DOHH2 (cell line): Measurements from ENCODE around the gene CCDC39.
A peak's percentile ranks its signal among the peaks of the same experiment; 100 is the strongest.

Experiments
- H3F3A ChIP-seq: fragments of 200-600 bp; sonication (generic), shearing (Covaris generic); 2 replicates; pipeline ENCODE4 v1.6.0; 2016; ENCODE audit warnings: antibody characterized with exemption, mild to moderate bottlenecking; ENCODE audit not compliant: control insufficient read depth, insufficient read depth
- H3K27ac ChIP-seq: fragments of 200-600 bp; sonication (generic); 2 replicates; pipeline ENCODE4 v1.5.1; 2014; ENCODE audit warnings: low read depth, mild to moderate bottlenecking, low read length, moderate library complexity
- H3K27me3 ChIP-seq: fragments of 200-600 bp; sonication (generic); 2 replicates; pipeline ENCODE4 v1.6.1; 2014; ENCODE audit warnings: mild to moderate bottlenecking, low read length, mixed read lengths; ENCODE audit not compliant: control insufficient read depth
- H3K36me3 ChIP-seq: fragments of 200-600 bp; sonication (generic); 2 replicates; pipeline ENCODE4 v1.6.1; 2014; ENCODE audit warnings: mild to moderate bottlenecking, low read length, moderate library complexity, mixed read lengths; ENCODE audit not compliant: control insufficient read depth
- H3K4me1 ChIP-seq: fragments of 200-600 bp; sonication (generic); 2 replicates; pipeline ENCODE4 v1.6.1; 2014; ENCODE audit warnings: mild to moderate bottlenecking, low read length, mixed read lengths; ENCODE audit not compliant: control insufficient read depth
- H3K4me2 ChIP-seq: fragments of 200-600 bp; sonication (generic); 2 replicates; pipeline ENCODE4 v1.6.0; 2014; ENCODE audit warnings: mild to moderate bottlenecking, low read length, moderate library complexity
- H3K4me3 ChIP-seq: fragments of 200-600 bp; sonication (generic); 2 replicates; pipeline ENCODE4 v1.5.1; 2014; ENCODE audit warnings: mild to moderate bottlenecking, low read length, mixed read lengths
- H3K79me2 ChIP-seq: fragments of 200-600 bp; sonication (generic); 2 replicates; pipeline ENCODE4 v1.6.1; 2014; ENCODE audit warnings: mild to moderate bottlenecking, low read length, mixed read lengths; ENCODE audit not compliant: control insufficient read depth
- H3K9me2 ChIP-seq: fragments of 200-600 bp; sonication (generic); replicated peaks from 2 replicates; pipeline ENCODE4 v1.6.1; 2014; ENCODE audit warnings: mild to moderate bottlenecking, low read length, mixed read lengths; ENCODE audit not compliant: control insufficient read depth
- H3K9me3 ChIP-seq: fragments of 200-600 bp; sonication (generic); 2 replicates; pipeline ENCODE4 v1.6.1; 2014; ENCODE audit warnings: antibody characterized with exemption, low read length, mixed read lengths; ENCODE audit not compliant: control insufficient read depth, insufficient read depth
- H4K20me1 ChIP-seq: fragments of 200-600 bp; sonication (generic); 2 replicates; pipeline ENCODE4 v1.6.0; 2014; ENCODE audit warnings: low read depth, mild to moderate bottlenecking, antibody characterized with exemption, low read length, moderate library complexity; ENCODE audit not compliant: control insufficient read depth, insufficient read depth
- CTCF ChIP-seq: fragments of 200-600 bp; sonication (generic); IDR thresholded peaks from one replicate; pipeline ENCODE4 v1.5.1; 2014; ENCODE audit warnings: antibody characterized with exemption, mild to moderate bottlenecking, low read depth, low read length; ENCODE audit not compliant: poor library complexity, severe bottlenecking
- EZH2phosphoT487 ChIP-seq: fragments of 200-600 bp; sonication (generic); IDR thresholded peaks from 2 replicates; pipeline ENCODE4 v1.6.1; 2017; ENCODE audit warnings: borderline replicate concordance, mild to moderate bottlenecking, antibody characterized with exemption, low read length, moderate library complexity, mixed read lengths

CCDC39 gene

DNA sequence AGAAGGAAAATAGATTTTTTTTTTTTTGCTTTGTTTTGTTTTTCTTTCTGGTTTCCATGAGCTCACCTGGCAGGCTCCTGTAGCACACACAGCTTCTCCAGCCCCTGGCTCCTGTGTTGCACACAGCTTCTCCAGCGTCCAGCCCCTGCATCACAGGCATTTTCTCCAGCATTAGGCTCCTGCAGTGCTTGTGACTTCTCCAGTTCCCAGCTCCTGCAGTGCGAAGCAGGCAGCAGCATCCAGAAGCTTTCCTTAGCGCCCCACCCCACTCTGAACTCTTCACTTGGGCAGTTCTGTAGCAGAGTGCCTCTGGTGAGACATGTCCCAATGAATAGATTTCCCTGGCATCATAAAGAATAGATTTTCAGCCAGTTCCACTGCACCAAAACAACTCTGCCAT lies 5.5 kb upstream of the CCDC39 start:
- H3K27ac ChIP-seq, result no peak overlapping the region
- H3K9me3 ChIP-seq, result no peaks in the 10 kb centered on the region
- no peaks in the 10 kb centered on the region for H3K9me2 ChIP-seq
- H3F3A ChIP-seq, result no peaks in the 10 kb centered on the region
- H3K79me2 ChIP-seq, result no peaks in the 10 kb centered on the region
- TF ChIP-seq EZH2phosphoT487, result no peak
- no peak for TF ChIP-seq CTCF
- no peak overlapping the region for H3K4me3 ChIP-seq
- H3K4me2 ChIP-seq, result no peak overlapping the region
- H3K36me3 ChIP-seq, result no peaks in the 10 kb centered on the region
- peaks cover 13% of the 10 kb centered on the region for H3K27me3 ChIP-seq
- peaks cover 5% of the 10 kb centered on the region for H3K4me1 ChIP-seq
- H4K20me1 ChIP-seq, result no peaks in the 10 kb centered on the region

- no peak overlapping the region for H3K27ac ChIP-seq
- no peaks in the 10 kb centered on the region for H4K20me1 ChIP-seq
- H3K4me2 ChIP-seq, result no peak overlapping the region
- H3K27me3 ChIP-seq, result peaks cover 23% of the 10 kb centered on the region
- H3K4me1 ChIP-seq, result peaks cover 15% of the 10 kb centered on the region
- H3K36me3 ChIP-seq, result no peaks in the 10 kb centered on the region
- no peaks in the 10 kb centered on the region for H3K9me3 ChIP-seq
- no peak overlapping the region for H3K4me3 ChIP-seq
- no peaks in the 10 kb centered on the region for H3K79me2 ChIP-seq
- no peaks in the 10 kb centered on the region for H3F3A ChIP-seq
- no peaks in the 10 kb centered on the region for H3K9me2 ChIP-seq
- TF ChIP-seq CTCF (no peak), EZH2phosphoT487 (no peak)
Observed at GRCh38 chr3:180683816-180684215, 4.5 kb upstream of the CCDC39 start.

GRCh38 chr3:180680097-180680430 lies 775 bp upstream of the CCDC39 start:
- Histone ChIP-seq H3K27me3 (peaks cover 31% of the 10 kb centered on the region), H3K4me1 (peaks cover 25% of the 10 kb centered on the region), H4K20me1 (no peaks in the 10 kb centered on the region), H3K9me3 (no peaks in the 10 kb centered on the region), H3K27ac (no peak overlapping the region), H3K4me3 (peak overlapping the region; percentile 85), H3K36me3 (no peaks in the 10 kb centered on the region), H3K4me2 (peak overlapping the region; percentile 94), H3F3A (no peaks in the 10 kb centered on the region), H3K9me2 (no peaks in the 10 kb centered on the region), H3K79me2 (no peaks in the 10 kb centered on the region)
- no peak for TF ChIP-seq EZH2phosphoT487
- TF ChIP-seq CTCF, result peak; percentile 90

DNA sequence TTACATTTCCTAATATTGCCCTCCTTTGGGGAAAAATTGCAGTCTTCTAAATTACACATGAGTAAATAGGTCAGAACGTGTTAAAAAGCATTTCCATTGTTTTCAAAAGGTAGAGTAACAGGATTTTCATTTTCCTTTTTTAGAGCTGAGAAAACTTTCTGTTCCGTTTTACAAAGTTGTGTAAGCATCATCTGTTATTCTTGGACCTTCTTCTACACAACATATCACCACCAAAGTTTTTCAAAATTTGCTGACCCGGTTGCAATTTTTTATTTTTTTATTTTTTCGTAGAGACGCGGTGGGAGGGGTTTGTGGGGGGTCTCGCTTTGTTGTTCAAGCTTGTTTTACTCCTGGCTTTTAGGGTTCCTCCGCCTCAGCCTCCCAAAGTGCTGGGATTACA lies 1.1 kb downstream of the CCDC39 start:
- H3K36me3 ChIP-seq, result no peaks in the 10 kb centered on the region
- no peaks in the 10 kb centered on the region for H3K9me2 ChIP-seq
- H3K27ac ChIP-seq, result no peak overlapping the region
- H3K9me3 ChIP-seq, result no peaks in the 10 kb centered on the region
- TF ChIP-seq EZH2phosphoT487, result no peak
- TF ChIP-seq CTCF, result no peak
- H3K4me3 ChIP-seq, result no peak overlapping the region
- H3K4me1 ChIP-seq, result peaks cover 25% of the 10 kb centered on the region
- H3K4me2 ChIP-seq, result peak overlapping the region; percentile 94
- H3F3A ChIP-seq, result no peaks in the 10 kb centered on the region
- H4K20me1 ChIP-seq, result no peaks in the 10 kb centered on the region
- H3K27me3 ChIP-seq, result peaks cover 31% of the 10 kb centered on the region
- H3K79me2 ChIP-seq, result no peaks in the 10 kb centered on the region
